ENCODE data around the gene MAPRE2.
A peak's percentile ranks its signal among the peaks of the same experiment; 100 is the strongest.

Gene MAPRE2

DNA sequence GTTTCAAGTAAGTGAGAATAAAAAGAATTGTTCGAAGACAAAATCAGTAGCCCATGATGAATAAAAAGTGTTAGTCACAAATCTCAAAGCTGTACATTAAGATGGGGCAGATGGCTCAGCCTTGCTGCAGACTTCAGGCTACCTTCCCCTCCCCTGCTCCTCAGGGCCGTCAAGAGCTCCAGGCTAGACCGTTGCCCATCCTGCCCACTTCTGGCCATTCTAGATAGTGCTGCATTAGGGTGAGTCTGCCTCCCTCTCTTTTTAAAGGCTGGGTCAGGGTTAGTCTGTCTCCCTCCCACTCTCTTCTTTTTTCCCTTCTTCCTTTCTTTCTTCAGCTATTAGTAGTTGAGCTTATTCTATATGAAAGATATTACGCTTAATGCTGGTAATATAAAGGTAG, 86.0 kb downstream of the MAPRE2 start:
- no peaks in the 10 kb centered on the region for H3K27me3 Mint-ChIP-seq
- H3K4me3 Mint-ChIP-seq, result no peak overlapping the region
- peak overlapping the region; percentile 66 for H3K27ac Mint-ChIP-seq
- H3K4me1 Mint-ChIP-seq (ENCODE audit: low read depth), result peaks cover 16% of the 10 kb centered on the region
- DNase-seq, result no peak
- H3K36me3 Mint-ChIP-seq (ENCODE audit: low read depth), result peaks cover 78% of the 10 kb centered on the region
- H3K9me3 Mint-ChIP-seq, result peaks cover 4% of the 10 kb centered on the region

DNA sequence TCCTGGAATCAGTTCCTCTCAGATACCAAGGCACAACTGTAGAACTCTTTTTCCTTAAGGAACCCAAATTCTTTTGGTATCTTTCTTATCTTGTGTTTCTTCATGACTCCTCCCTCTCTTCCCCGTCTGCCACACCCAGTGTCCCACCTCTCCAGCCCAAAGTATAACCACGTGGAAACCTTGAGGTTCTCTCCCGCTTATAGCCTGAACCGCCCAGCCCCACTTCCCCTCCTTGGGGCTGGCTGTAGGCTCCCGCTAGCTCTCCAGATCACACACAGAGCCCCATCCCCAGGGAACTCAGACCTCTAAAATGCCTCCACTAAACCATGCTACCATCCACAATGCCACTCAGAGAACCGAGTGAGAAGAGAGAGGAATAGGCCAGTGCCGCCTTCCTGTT, 87.5 kb downstream of the MAPRE2 start:
- H3K27ac Mint-ChIP-seq, result peak overlapping the region; percentile 44
- peaks cover 4% of the 10 kb centered on the region for H3K4me1 Mint-ChIP-seq (ENCODE audit: low read depth)
- H3K9me3 Mint-ChIP-seq, result peaks cover 3% of the 10 kb centered on the region
- H3K27me3 Mint-ChIP-seq, result no peaks in the 10 kb centered on the region
- DNase-seq, result no peak
- no peak overlapping the region for H3K4me3 Mint-ChIP-seq
- H3K36me3 Mint-ChIP-seq (ENCODE audit: low read depth), result peaks cover 80% of the 10 kb centered on the region

DNA sequence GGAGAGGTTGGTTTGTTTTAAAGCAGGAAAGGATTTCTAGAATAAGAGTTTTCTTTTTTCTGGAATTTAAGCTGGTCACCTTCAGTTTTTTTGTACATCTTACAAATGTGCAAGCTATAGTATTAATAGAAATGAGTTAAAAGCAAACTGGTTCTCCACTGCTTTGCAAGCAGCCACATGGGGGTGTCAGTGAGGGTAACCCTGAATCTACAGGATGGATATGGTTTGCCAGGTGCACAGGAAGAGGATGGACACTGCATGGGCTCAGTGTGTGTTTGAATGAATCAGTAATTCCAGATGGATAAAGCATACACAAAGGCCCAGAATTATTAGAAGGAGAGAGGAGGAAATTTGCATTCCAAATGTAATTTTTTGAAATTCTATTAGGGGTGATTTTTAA, 89.0 kb downstream of the MAPRE2 start:
- no peaks in the 10 kb centered on the region for H3K27me3 Mint-ChIP-seq
- H3K27ac Mint-ChIP-seq, result no peak overlapping the region
- peaks cover 86% of the 10 kb centered on the region for H3K36me3 Mint-ChIP-seq (ENCODE audit: low read depth)
- DNase-seq, result no peak
- no peaks in the 10 kb centered on the region for H3K9me3 Mint-ChIP-seq
- H3K4me1 Mint-ChIP-seq (ENCODE audit: low read depth), result no peaks in the 10 kb centered on the region
- H3K4me3 Mint-ChIP-seq, result no peak overlapping the region

DNA sequence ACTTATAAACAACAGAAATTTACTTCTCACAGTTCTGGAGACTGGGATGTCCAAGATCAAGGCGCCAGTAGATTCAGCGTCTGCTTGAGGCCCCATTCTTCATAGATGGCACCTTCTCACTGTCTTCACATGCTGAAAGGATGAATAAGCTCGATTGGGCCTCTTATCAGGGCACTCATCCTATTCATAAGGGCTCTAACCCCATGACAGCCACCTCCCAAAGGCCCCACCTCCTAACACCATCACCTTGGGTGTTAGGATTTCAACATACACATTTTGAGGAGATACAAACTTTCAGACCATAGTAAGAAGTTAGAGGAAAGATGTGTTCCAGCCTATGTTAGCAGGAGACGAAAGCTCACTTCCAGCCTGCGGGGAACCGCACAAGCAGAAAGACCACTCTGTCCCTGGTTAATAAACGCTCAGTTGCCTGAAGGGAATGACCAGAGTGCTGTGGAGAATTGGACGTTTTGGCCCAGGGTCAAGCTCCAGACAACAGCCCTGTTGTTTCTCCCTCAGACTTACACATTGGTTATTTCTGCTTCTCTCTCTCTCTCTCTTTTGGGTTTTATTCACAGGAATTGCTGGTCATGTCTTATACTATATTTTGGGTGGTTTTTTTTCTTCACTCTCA, 90.3 kb downstream of the MAPRE2 start:
- peaks cover 94% of the 10 kb centered on the region for H3K36me3 Mint-ChIP-seq (ENCODE audit: low read depth)
- H3K4me1 Mint-ChIP-seq (ENCODE audit: low read depth), result no peaks in the 10 kb centered on the region
- H3K4me3 Mint-ChIP-seq, result no peak overlapping the region
- DNase-seq, result no peak
- no peaks in the 10 kb centered on the region for H3K9me3 Mint-ChIP-seq
- H3K27me3 Mint-ChIP-seq, result no peaks in the 10 kb centered on the region
- H3K27ac Mint-ChIP-seq, result peak overlapping the region; percentile 16

DNA sequence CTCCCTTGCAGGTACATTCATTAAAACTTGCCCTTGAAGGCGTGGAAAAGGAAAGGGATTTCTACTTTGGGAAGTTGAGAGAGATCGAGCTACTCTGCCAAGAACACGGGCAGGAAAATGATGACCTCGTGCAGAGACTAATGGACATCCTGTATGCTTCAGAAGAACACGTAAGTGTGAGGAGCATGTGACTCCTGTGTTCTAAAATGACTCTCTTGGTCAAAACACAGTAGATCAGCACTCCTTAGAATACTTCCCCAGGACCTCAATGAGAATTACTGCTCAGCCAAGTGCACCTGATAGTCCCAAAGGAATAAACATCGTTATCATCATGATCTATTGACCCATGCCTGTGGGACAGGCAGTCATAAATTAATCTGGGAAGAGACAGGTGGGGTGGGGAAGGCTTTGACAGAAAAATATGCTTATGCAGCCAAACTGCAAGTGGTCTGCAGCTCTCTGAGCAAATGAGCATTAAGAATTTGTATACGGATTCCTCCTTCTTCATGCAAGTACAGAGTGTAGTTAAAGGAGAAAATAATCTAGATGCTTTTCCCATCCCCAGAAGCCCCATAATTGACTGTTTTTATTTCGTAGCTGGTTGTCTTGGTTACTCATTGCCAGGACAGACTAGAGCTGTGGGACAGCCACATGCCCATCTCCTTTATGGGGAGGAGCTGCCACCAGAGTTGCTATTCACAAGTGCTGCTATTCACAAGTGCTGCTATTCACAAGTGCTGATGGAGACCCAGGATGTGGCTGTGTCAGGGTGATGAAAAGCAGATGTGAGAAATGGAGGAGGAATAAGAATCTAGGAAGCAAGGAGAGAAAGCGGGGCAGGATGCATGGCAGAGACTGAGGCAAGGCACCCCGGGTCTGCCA, 91.0 kb downstream of the MAPRE2 start:
- H3K9me3 Mint-ChIP-seq, result no peaks in the 10 kb centered on the region
- H3K4me3 Mint-ChIP-seq, result no peak overlapping the region
- H3K36me3 Mint-ChIP-seq (ENCODE audit: low read depth), result peaks cover 96% of the 10 kb centered on the region
- DNase-seq, result no peak
- no peaks in the 10 kb centered on the region for H3K27me3 Mint-ChIP-seq
- no peaks in the 10 kb centered on the region for H3K4me1 Mint-ChIP-seq (ENCODE audit: low read depth)
- H3K27ac Mint-ChIP-seq, result peak overlapping the region; percentile 26

DNA sequence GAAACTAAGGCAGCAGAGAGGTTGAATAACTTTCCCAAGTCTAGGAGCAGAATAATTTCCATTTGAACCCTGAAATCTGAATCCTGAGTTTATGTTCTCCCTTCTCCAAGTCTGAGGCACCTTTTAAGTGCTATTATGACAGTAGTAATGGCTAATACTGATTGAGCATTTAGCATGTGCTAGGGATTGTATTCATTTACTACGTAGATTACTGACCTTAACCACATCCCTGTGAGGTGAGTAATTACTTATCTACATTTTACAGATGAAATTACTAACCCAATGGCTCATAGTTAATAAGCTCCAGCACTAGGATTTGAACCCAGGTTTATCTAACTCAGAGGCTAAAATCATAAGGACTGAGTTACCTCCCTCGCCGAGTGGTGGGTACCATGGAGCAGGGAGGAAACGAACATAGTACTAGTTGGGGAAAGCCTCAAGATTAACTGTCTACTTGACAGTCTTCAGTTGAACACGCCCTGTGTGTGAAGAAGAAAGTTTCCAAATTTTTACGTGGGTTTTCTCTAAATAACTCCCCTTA, 93.0 kb downstream of the MAPRE2 start:
- no peak overlapping the region for H3K4me3 Mint-ChIP-seq
- peaks cover 94% of the 10 kb centered on the region for H3K36me3 Mint-ChIP-seq (ENCODE audit: low read depth)
- no peaks in the 10 kb centered on the region for H3K9me3 Mint-ChIP-seq
- no peak for DNase-seq
- no peaks in the 10 kb centered on the region for H3K27me3 Mint-ChIP-seq
- no peaks in the 10 kb centered on the region for H3K4me1 Mint-ChIP-seq (ENCODE audit: low read depth)
- H3K27ac Mint-ChIP-seq, result no peak overlapping the region

DNA sequence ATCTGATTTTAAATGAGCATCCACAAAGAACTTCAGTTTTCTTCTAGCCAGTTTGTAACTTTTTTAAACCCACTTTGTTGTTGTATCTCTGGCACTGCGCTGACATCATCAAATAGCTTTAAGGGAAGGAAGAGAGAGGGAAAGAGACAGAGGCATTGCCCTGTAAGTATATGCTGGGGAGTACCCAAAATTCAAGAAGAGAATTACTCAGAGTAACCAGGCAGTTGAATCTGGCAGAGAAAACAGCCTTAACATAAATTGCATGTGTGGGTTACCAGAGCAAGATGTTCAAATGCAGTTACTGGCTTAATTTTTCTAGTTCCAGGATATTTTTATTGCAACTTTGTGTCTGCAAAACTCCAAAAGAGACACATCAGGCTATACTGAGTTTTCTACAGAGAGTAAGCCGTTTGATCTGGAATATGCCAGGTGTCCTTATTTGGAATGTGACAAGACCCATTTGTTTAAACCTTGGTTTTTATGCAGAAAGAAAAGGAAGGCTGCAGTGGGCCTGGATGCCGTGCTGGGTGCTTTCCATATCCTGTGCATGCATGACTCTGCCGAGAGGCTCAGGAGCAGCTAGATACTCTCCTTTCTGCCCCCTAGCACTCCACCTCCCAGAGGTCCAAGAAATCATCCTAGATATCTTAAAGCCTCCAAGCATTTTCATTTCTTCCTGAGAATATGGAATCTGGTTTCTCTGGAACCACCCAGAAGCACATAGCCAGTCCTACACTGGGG, 93.7 kb downstream of the MAPRE2 start:
- Mint-ChIP-seq H3K27ac (no peak overlapping the region), H3K27me3 (no peaks in the 10 kb centered on the region), H3K36me3 (ENCODE audit: low read depth) (peaks cover 93% of the 10 kb centered on the region), H3K4me3 (no peak overlapping the region), H3K4me1 (ENCODE audit: low read depth) (no peaks in the 10 kb centered on the region), H3K9me3 (no peaks in the 10 kb centered on the region)
- no peak for DNase-seq

DNA sequence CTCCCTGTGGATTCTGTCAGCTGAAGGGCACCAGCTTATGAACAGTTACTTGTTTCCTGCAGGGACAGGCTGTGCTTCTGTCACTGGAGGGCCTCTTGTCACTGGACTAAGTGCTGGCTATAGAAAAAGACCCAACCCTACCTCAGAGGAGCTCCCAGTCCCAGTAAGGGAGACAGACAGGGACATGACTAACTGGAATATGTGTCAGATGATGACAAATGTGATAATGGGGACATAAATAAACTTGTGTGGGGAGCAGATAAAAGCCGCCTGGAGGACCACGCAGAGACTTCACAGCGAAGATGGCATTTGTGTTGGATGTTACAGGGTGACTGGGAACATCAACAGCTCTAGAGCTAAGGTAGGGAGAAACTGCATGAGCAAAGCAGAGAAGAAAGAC, 95.0 kb downstream of the MAPRE2 start:
- peaks cover 95% of the 10 kb centered on the region for H3K36me3 Mint-ChIP-seq (ENCODE audit: low read depth)
- peak overlapping the region; percentile 47 for H3K27ac Mint-ChIP-seq
- DNase-seq, result no peak

DNA sequence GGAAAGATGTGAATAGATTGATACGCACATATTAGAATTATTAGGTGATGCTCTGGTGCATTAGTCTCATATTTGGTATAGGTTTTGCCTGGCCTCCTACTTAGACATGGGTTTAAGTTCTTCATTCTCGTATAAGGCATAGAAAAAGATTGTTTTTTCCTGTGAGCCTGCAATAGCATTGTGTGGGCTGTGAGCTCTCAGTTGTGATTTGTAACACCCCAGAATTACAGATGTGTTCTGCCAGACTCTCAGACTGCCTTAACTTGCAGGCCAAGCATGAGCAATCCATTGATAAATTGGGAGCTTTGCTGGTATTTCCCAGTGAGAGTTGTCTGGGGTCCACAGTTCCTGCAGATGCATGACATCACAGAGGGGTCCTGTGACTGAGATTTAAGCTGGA, 95.7 kb downstream of the MAPRE2 start:
- Mint-ChIP-seq H3K36me3 (ENCODE audit: low read depth) (peaks cover 93% of the 10 kb centered on the region), H3K27me3 (no peaks in the 10 kb centered on the region), H3K4me3 (no peak overlapping the region), H3K4me1 (ENCODE audit: low read depth) (peaks cover 3% of the 10 kb centered on the region), H3K27ac (no peak overlapping the region), H3K9me3 (no peaks in the 10 kb centered on the region)
- DNase-seq, result no peak

More for the DNA sequence above, 95.0 kb downstream of the MAPRE2 start:
- Mint-ChIP-seq H3K4me3 (no peak overlapping the region), H3K9me3 (no peaks in the 10 kb centered on the region), H3K27me3 (no peaks in the 10 kb centered on the region), H3K4me1 (ENCODE audit: low read depth) (peaks cover 2% of the 10 kb centered on the region)

DNA sequence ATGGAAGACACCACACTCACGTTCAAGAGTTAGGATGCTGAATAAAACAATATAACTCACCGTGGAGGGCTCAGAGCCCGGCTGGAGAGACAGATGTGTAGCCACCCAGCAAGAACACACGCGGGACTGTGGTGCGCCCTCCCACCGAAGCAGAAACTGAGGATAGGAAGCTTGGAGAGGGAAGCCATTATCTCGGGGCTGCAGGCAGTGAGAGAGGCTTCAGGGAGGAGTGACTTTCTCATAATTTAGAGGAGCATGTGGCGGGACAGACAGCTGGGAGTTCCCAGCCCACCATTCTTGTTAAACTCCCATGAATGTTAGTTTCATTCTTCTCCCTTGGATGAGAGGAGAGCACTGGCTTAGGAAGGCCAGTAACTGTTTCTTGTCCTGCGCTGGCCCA, 96.4 kb downstream of the MAPRE2 start:
- DNase-seq, result no peak
- Mint-ChIP-seq H3K36me3 (ENCODE audit: low read depth) (peaks cover 90% of the 10 kb centered on the region), H3K27me3 (no peaks in the 10 kb centered on the region), H3K27ac (peak overlapping the region; percentile 8), H3K4me1 (ENCODE audit: low read depth) (peaks cover 8% of the 10 kb centered on the region), H3K4me3 (no peak overlapping the region), H3K9me3 (no peaks in the 10 kb centered on the region)

DNA sequence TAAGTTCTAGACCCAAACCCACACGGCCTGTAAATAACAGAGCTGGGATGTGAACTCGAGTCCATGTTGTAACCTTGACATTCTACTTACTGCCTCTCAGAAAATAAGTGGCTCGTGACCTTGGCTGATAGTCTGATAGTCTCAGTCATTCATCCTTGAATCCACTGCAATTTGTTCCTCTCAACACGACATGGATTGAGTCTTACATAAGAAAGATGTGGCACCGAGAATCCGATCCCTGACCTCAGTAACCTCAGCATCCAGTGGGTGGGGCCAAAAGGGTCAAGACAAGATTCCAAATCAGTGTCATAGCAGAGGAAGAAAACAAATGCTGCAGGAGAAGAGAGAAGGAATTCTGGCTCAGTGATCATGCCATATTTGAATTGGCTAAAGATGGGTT, 97.6 kb downstream of the MAPRE2 start:
- Mint-ChIP-seq H3K36me3 (ENCODE audit: low read depth) (peaks cover 81% of the 10 kb centered on the region), H3K4me1 (ENCODE audit: low read depth) (peaks cover 10% of the 10 kb centered on the region), H3K9me3 (no peaks in the 10 kb centered on the region), H3K27ac (peak overlapping the region; percentile 34), H3K27me3 (no peaks in the 10 kb centered on the region), H3K4me3 (no peak overlapping the region)
- DNase-seq, result no peak

DNA sequence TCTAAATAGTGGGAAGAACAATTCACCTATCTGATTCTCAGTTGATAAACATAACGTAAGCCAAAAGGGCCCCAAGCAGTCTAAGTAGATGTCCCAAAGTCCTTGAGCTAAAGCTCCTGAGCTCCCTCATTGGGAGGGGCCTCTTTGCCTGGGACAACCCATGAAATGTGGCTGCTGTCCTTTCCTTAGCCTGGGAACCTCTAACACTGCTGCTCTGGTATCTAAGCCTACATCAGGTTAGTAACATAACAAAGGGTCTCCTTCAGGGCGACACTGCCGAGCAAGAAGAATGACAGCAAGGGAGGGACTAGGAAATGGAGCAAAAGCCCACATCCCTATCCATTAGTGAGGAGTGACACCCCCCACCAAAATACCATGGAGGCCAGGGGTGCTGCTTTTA, 98.3 kb downstream of the MAPRE2 start:
- Mint-ChIP-seq H3K4me3 (no peak overlapping the region), H3K27me3 (no peaks in the 10 kb centered on the region), H3K36me3 (ENCODE audit: low read depth) (peaks cover 77% of the 10 kb centered on the region), H3K27ac (peak overlapping the region; percentile 34), H3K4me1 (ENCODE audit: low read depth) (peaks cover 10% of the 10 kb centered on the region), H3K9me3 (no peaks in the 10 kb centered on the region)
- no peak for DNase-seq

DNA sequence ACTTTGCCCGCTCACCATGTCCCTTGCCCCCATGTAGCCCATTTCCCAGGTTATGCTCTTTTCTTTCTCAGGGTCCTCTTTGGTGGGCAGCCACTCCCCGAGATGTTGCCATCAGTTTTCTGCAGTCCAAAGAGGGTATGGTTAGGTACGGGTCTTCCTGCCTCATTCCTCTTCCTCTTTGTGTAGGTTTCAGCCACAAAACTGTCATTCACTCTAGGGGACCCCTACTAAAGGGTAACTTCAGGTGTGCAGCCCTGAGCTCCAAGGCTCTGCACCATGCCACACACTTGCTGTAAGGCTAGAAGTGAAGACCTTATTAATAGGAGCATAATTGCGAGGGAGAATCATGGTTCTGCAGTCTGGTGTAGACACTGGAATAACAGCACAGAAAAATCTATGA, 99.9 kb downstream of the MAPRE2 start:
- no peak for DNase-seq
- peaks cover 68% of the 10 kb centered on the region for H3K36me3 Mint-ChIP-seq (ENCODE audit: low read depth)
- no peaks in the 10 kb centered on the region for H3K27me3 Mint-ChIP-seq
- no peak overlapping the region for H3K4me3 Mint-ChIP-seq
- peak overlapping the region; percentile 42 for H3K27ac Mint-ChIP-seq
- peaks cover 2% of the 10 kb centered on the region for H3K9me3 Mint-ChIP-seq
- peaks cover 10% of the 10 kb centered on the region for H3K4me1 Mint-ChIP-seq (ENCODE audit: low read depth)

DNA sequence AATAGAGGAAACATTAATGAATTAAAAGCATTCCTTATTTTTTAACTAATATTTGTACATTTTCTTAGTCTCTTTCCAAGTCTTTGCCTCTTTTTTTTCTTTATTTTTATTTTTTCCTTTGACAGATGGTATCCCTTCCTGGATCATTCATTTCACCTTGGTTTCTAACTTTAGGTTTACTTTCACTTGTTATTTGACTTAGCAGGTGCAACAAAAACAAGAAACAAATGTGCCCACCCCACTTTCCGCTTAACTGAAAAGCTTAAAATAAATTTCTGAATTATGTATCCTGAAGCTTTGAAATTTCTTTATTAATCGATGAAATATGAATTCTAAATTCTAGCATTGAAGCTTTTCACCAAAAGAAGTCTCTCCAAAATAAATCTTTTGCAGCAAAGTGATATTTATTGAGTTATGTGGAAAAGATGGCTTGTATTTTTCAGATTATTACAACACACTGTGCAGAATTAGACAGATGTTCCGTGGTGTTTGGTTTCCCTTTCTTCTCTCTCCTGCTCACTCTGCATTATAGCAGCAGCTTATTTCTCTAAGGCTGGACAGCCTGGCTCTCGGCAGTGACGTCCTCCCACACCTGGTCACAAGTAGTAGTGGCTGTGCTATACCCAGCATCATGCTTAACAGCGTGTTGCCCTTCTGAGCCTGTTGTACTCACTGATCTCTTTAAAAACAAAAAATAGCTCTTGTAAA, 100.5 kb downstream of the MAPRE2 start:
- Mint-ChIP-seq H3K27me3 (no peaks in the 10 kb centered on the region), H3K9me3 (peaks cover 2% of the 10 kb centered on the region), H3K36me3 (ENCODE audit: low read depth) (peaks cover 66% of the 10 kb centered on the region), H3K27ac (peak overlapping the region; percentile 35), H3K4me3 (no peak overlapping the region), H3K4me1 (ENCODE audit: low read depth) (peaks cover 10% of the 10 kb centered on the region)
- DNase-seq, result no peak
